HepG2 (cell line): Measurements from ENCODE around the gene RFTN1. TPM values are rescaled to one million over a fixed set of nuclear protein-coding genes. Genes with fewer than 3 reads are reported as not detected.

Experiments used
- ATAC-seq: fragments of 200-7000 bp; cut with Tn5 transposase; 3 replicates; pipeline ENCODE4 v1.9.1; 2020; ENCODE audit warnings: mild to moderate bottlenecking, moderate library complexity
- BruUV-seq: library from RNA; stranded (reverse); fragments of 400-500 nt; replicated peaks from 2 replicates; lab custom pipeline; 2021; lab: Mats Ljungman, UMichigan
- CTCF ChIA-PET: fragments of 300-600 bp; formaldehyde crosslinking; extraction: SDS; loops from one replicate; lab custom pipeline; 2021; ENCODE audit warnings: low total read pairs, inconsistent platforms, low intra/inter-chr PET ratio; lab: Yijun Ruan, JAX
- POLR2A ChIA-PET: fragments of 350-600 bp; sonication (Branson Sonifier 250); formaldehyde crosslinking; loops from one replicate; lab custom pipeline; 2020; ENCODE audit warnings: antibody characterized with exemption, inconsistent platforms; lab: Yijun Ruan, JAX
- DNase-seq: peaks from one replicate; pipeline ENCODE4 v3.0.0-alpha.2; 2015; ENCODE audit warnings: low spot score
- FAIRE-seq: peaks from 3 replicates; lab custom pipeline; 2011; peaks lifted over from hg19 to GRCh38; lab: Jason Lieb, UNC
- H2AFZ ChIP-seq: one replicate; pipeline ENCODE4 v1.6.1; 2011; ENCODE audit warnings: low read length, inconsistent platforms
- H3K27ac ChIP-seq: fragments of 300-600 bp; 3 replicates; pipeline ENCODE4 v1.8.0; 2011; ENCODE audit warnings: mixed run types, mild to moderate bottlenecking, mixed read lengths, low read length, inconsistent platforms; ENCODE audit not compliant: insufficient read depth; ENCODE audit errors: extremely low read length
- H3K27me3 ChIP-seq, 2 experiments: fragments of 200-600 bp in 1 of 2; 2 replicates in 1 of 2; 3 replicates in 1 of 2; pipeline versions ENCODE4 v1.6.0 to v1.8.0; 2011; ENCODE audit warnings: low read length in 2 of 2, mild to moderate bottlenecking in 2 of 2, moderate library complexity in 2 of 2, inconsistent platforms in 1 of 2; ENCODE audit not compliant: insufficient read depth in 2 of 2, control insufficient read depth in 1 of 2
- H3K36me3 ChIP-seq, 2 experiments: fragments of 200-600 bp in 1 of 2; replicated peaks in 1 of 2; 2 replicates in 1 of 2; 3 replicates in 1 of 2; pipeline versions ENCODE4 v1.5.1 to v1.8.0; 2011; ENCODE audit warnings: low read length in 2 of 2, inconsistent platforms in 1 of 2; ENCODE audit not compliant: insufficient read depth in 2 of 2, control insufficient read depth in 1 of 2
- H3K4me1 ChIP-seq: 2 replicates; pipeline ENCODE4 v1.5.1; 2012; ENCODE audit warnings: low read length, inconsistent platforms; ENCODE audit not compliant: insufficient read depth
- H3K4me2 ChIP-seq: 2 replicates; pipeline ENCODE4 v1.6.0; 2011; ENCODE audit warnings: low read depth, low read length, inconsistent platforms
- H3K4me3 ChIP-seq, 3 experiments: fragments of 200-600 bp in 1 of 3; sonication (generic), shearing (Covaris generic) in 1 of 3; replicated peaks in 1 of 3; 2 replicates each; pipeline ENCODE4 v1.5.1; 2011 to 2016; ENCODE audit warnings: low read length in 3 of 3, inconsistent platforms in 2 of 3, low read depth in 2 of 3, mild to moderate bottlenecking in 2 of 3, control low read depth in 1 of 3, mixed read lengths in 1 of 3; ENCODE audit not compliant: insufficient read depth in 1 of 3
- H3K79me2 ChIP-seq: one replicate; pipeline ENCODE4 v1.6.1; 2011; ENCODE audit warnings: low read length, inconsistent platforms; ENCODE audit not compliant: insufficient read depth
- H3K9ac ChIP-seq: 2 replicates; pipeline ENCODE4 v1.6.0; 2011; ENCODE audit warnings: mild to moderate bottlenecking, low read depth, low read length, inconsistent platforms; ENCODE audit not compliant: insufficient read depth
- H3K9me3 ChIP-seq: 2 replicates; pipeline ENCODE4 v1.5.1; 2012; ENCODE audit warnings: mild to moderate bottlenecking, low read length
- H4K20me1 ChIP-seq: 2 replicates; pipeline ENCODE4 v1.6.0; 2011; ENCODE audit warnings: inconsistent platforms, mild to moderate bottlenecking, low read length, moderate library complexity; ENCODE audit not compliant: insufficient read depth
- DMAP1 ChIP-seq: IDR thresholded peaks from 2 replicates; pipeline ENCODE4 v1.6.1; 2016
- KIAA2018 ChIP-seq: sonication (generic); formaldehyde crosslinking; IDR thresholded peaks from 2 replicates; pipeline ENCODE4 v1.5.0; 2020; ENCODE audit warnings: mild to moderate bottlenecking, missing genetic modification reagents, borderline replicate concordance
- MZF1 ChIP-seq: sonication (generic); formaldehyde crosslinking; IDR thresholded peaks from 2 replicates; pipeline ENCODE4 v1.8.1; 2023; ENCODE audit warnings: mild to moderate bottlenecking, missing genetic modification reagents, borderline replicate concordance
- SIX1 ChIP-seq: sonication (generic); formaldehyde crosslinking; IDR thresholded peaks from 2 replicates; pipeline ENCODE4 v1.4.0; 2020; ENCODE audit warnings: missing genetic modification reagents, borderline replicate concordance
- SRSF4 ChIP-seq: fragments of 200-400 bp; formaldehyde crosslinking; IDR thresholded peaks from one replicate; pipeline ENCODE4 v1.6.1; 2018; ENCODE audit warnings: mild to moderate bottlenecking, low read depth, low read length, moderate library complexity; ENCODE audit not compliant: poor library complexity, severe bottlenecking
- TBL1XR1 ChIP-seq: fragments of 150-350 bp; IDR thresholded peaks from 2 replicates; pipeline ENCODE4 v1.6.1; 2014; ENCODE audit warnings: borderline replicate concordance, low read length; ENCODE audit not compliant: partially characterized antibody
- TCF7L2 ChIP-seq: IDR thresholded peaks from 2 replicates; pipeline ENCODE4 v1.6.1; 2011; ENCODE audit warnings: mild to moderate bottlenecking, low read depth, low read length, moderate library complexity
- ZFP91 ChIP-seq: sonication (generic); formaldehyde crosslinking; IDR thresholded peaks from 2 replicates; pipeline ENCODE4 v1.9.0; 2022; ENCODE audit warnings: missing genetic modification reagents, mild to moderate bottlenecking, borderline replicate concordance
- ZNF484 ChIP-seq: sonication (generic); formaldehyde crosslinking; IDR thresholded peaks from 2 replicates; pipeline ENCODE4 v1.5.1; 2020; ENCODE audit warnings: mild to moderate bottlenecking, low read depth, missing genetic modification reagents, borderline replicate concordance
- ZNF557 ChIP-seq: sonication (generic); formaldehyde crosslinking; IDR thresholded peaks from 2 replicates; pipeline ENCODE4 v1.4.0; 2020; ENCODE audit warnings: missing genetic modification reagents
- ZNF75D ChIP-seq: sonication (generic); formaldehyde crosslinking; IDR thresholded peaks from 2 replicates; pipeline ENCODE4 v1.8.1; 2023; ENCODE audit warnings: missing genetic modification reagents, mild to moderate bottlenecking, borderline replicate concordance
- WGBS: methylation state at CpG from one replicate; pipeline ENCODE4 v1.1.6; 2017; ENCODE audit warnings: low lambda C conversion rate; 5-methylcytosine and 5-hydroxymethylcytosine counted together
- in situ Hi-C: cut with HindIII; loops from 2 replicates; pipeline ENCODE4 v1.10.0; 2017; ENCODE audit warnings: low pct_unique_long_range_greater_than_20kb; ENCODE audit not compliant: extremely low pct_ligation_motif_present
- intact Hi-C: fragments of 100-400 bp; cut with micrococcal nuclease; formaldehyde crosslinking; loops from one replicate; pipeline ENCODE4 v1.10.0; 2022; ENCODE audit not compliant: unreplicated experiment
- polyA plus RNA-seq, 8 experiments: library from polyadenylated mRNA; depleted of rRNA in 3 of 8; stranded (reverse) in 7 of 8; unstranded in 1 of 8; fragments of >200 nt; fragmentation: Illumina TruSeq in 4 of 8; extraction: Trizol in 4 of 8; gene quantifications; 2 replicates each; pipeline versions ENCODE4 v1.2.1 to v1.2.3, GENCODE V29; 2011 to 2016; ENCODE audit warnings: low read depth in 4 of 8, missing spikeins in 1 of 8, mixed read lengths in 1 of 8; ENCODE audit not compliant: insufficient read depth in 1 of 8
- total RNA-seq, 5 experiments: library from RNA; depleted of rRNA; stranded (reverse); fragments of >200 nt; fragmentation: Illumina TruSeq; extraction: Trizol; gene quantifications; 2 replicates each; pipeline ENCODE4 v1.2.3, GENCODE V29; 2016; ENCODE audit warnings: low read depth in 1 of 5

The RFTN1 gene
- total and polyA plus RNA-seq, 2 of the 13 experiments (the other 11 are each of a cell fraction or from before 2014, with no cell fraction given) = not detected

- in situ Hi-C loops = loop anchor here (25.0 kb wide), 1 partner anchor 510 kb away; no protein-coding TSS in a partner anchor
- ATAC-seq = no peak
- TF ChIP-seq ZFP91 (CRISPR knock-in tag) (no peak), MZF1 (CRISPR knock-in tag) (no peak), TCF7L2 (no peak), DMAP1 (no peak), ZNF75D (CRISPR knock-in tag) (no peak), TBL1XR1 (no peak), SRSF4 (no peak), SIX1 (CRISPR knock-in tag) (no peak), KIAA2018 (CRISPR knock-in tag) (no peak), ZNF484 (CRISPR knock-in tag) (no peak), ZNF557 (CRISPR knock-in tag) (no peak)
These were observed 34.3 kb upstream of the RFTN1 start for GRCh38 chr3:16547561-16548357.

More at GRCh38 chr3:16547561-16548357, 34.3 kb upstream of the RFTN1 start:
- no peak overlapping the region for H2AFZ ChIP-seq
- 21% methylated on average over 4 of the region's 4 CpGs for WGBS
- H3K27me3 ChIP-seq = peaks cover 0 to 40% of the 10 kb centered on the region in 2 experiments; a peak in 3 of 5 replicates
- no peak overlapping the region for H3K27ac ChIP-seq
- no peaks in the 10 kb centered on the region for H4K20me1 ChIP-seq
- H3K9ac ChIP-seq = no peak overlapping the region
- no peaks in the 10 kb centered on the region for H3K9me3 ChIP-seq
- H3K4me2 ChIP-seq = no peak overlapping the region
- H3K4me3 ChIP-seq = no peak overlapping the region
- POLR2A ChIA-PET = no interaction called here
- H3K79me2 ChIP-seq = no peaks in the 10 kb centered on the region
- BruUV-seq = no TSS peak
- intact Hi-C loops = no loop called here
- CTCF ChIA-PET = interaction anchor here (1.8 kb wide), 1 partner anchor 257 kb away, joined by 4 read pairs; no protein-coding TSS in a partner anchor
- no peak for DNase-seq
- H3K36me3 ChIP-seq = no peaks in the 10 kb centered on the region
- FAIRE-seq = no peak
- H3K4me1 ChIP-seq = no peaks in the 10 kb centered on the region
